Activated T-helper 2 cell treated with anti-CD3 and anti-CD28 coated beads, Interferon-gamma antibody, Interleukin-2, Interleukin-4, amounts not matched to agents 10 μg/mL and 5 μg/mL and 100 μg/mL, durations not matched to agents 14 hours and 24 hours and 36 hours (primary cell): ENCODE measurements around the gene KCNK18. TPM values are rescaled to one million over a fixed set of nuclear protein-coding genes. Genes with fewer than 3 reads are reported as not detected.
"Not testable (repeated sequence)": the region's sequence is repeated elsewhere in the genome, so short reads cannot be mapped to it uniquely, and the experiment has no call there.

Experiments used
- DNase-seq: peaks from one replicate; pipeline ENCODE4 v3.0.0; 2021; ENCODE audit warnings: low spot score
- H3K27ac Mint-ChIP-seq: one replicate; pipeline ENCODE4 v1.8.0; 2021; ENCODE audit warnings: mixed read lengths
- H3K27me3 Mint-ChIP-seq: one replicate; pipeline ENCODE4 v1.8.0; 2021; ENCODE audit warnings: low read depth, mixed read lengths
- H3K36me3 Mint-ChIP-seq: one replicate; pipeline ENCODE4 v1.8.0; 2021; ENCODE audit warnings: low read depth, mixed read lengths
- H3K4me1 Mint-ChIP-seq: one replicate; pipeline ENCODE4 v1.8.0; 2021; ENCODE audit warnings: low read depth, mixed read lengths
- H3K4me3 Mint-ChIP-seq: one replicate; pipeline ENCODE4 v1.8.0; 2021; ENCODE audit warnings: low read depth, mild to moderate bottlenecking, moderate library complexity, mixed read lengths
- H3K9me3 Mint-ChIP-seq: one replicate; pipeline ENCODE4 v1.8.0; 2021; ENCODE audit warnings: mixed read lengths
- intact Hi-C: fragments of 100-400 bp; cut with micrococcal nuclease; formaldehyde crosslinking; loops from one replicate; pipeline ENCODE4 v1.15.1; 2023
- total RNA-seq: library from RNA; stranded (reverse); gene quantifications from 2 replicates; pipeline ENCODE4 v1.2.3, GENCODE V29; 2022

Gene KCNK18
- total RNA-seq, 1 donor from 2014 or later, result not detected

- no peak overlapping the region for H3K27ac Mint-ChIP-seq
- peaks cover 34% of the 10 kb centered on the region for H3K27me3 Mint-ChIP-seq
- peaks cover 4% of the 10 kb centered on the region for H3K4me1 Mint-ChIP-seq
- DNase-seq, result no peak
- no peaks in the 10 kb centered on the region for H3K36me3 Mint-ChIP-seq
- intact Hi-C loops, result loop anchor here (1.0 kb wide), 1 partner anchor 104 kb away; no protein-coding TSS in a partner anchor
- peak overlapping the region; percentile 17 for H3K4me3 Mint-ChIP-seq
- peaks cover 9% of the 10 kb centered on the region for H3K9me3 Mint-ChIP-seq
Observed at GRCh38 chr10:117216028-117216427, 18.7 kb downstream of the KCNK18 start.

DNA sequence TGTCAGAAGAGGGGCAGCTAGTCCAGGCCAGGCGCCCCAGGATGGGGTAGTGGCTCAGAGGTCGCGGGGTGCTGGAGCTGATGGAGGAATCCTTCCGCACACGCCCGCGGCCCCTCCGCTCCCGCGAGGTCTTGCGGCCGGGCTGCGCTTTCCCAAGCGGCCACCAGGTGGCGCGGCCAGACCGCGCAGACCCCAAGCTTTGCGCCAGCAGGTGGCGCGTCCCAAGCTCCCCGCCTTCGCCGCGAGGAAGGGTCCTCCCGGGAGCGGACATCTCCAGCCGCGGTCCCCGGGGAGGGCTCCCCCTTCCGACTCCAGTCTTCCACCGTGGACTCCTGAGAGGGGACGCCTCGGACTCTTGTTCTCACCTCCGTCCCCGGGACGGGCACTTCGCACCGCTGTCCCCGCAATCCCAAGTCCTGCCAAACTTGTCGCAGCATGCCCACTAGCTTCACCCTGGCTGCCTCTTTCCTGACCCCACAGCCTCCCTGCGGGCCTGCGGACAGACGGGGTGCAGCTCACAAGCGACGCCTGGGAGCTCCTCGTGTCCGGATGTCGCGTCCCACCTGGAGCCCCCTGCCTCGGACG, 19.4 kb downstream of the KCNK18 start:
- H3K27ac Mint-ChIP-seq, result no peak overlapping the region
- DNase-seq, result peak; percentile 59
- H3K36me3 Mint-ChIP-seq, result no peaks in the 10 kb centered on the region
- H3K27me3 Mint-ChIP-seq, result peaks cover 29% of the 10 kb centered on the region
- intact Hi-C loops, result loop anchor here (1.0 kb wide), 1 partner anchor 104 kb away; no protein-coding TSS in a partner anchor
- H3K4me1 Mint-ChIP-seq, result peaks cover 4% of the 10 kb centered on the region
- peaks cover 7% of the 10 kb centered on the region for H3K9me3 Mint-ChIP-seq
- H3K4me3 Mint-ChIP-seq, result peak overlapping the region; percentile 75

DNA sequence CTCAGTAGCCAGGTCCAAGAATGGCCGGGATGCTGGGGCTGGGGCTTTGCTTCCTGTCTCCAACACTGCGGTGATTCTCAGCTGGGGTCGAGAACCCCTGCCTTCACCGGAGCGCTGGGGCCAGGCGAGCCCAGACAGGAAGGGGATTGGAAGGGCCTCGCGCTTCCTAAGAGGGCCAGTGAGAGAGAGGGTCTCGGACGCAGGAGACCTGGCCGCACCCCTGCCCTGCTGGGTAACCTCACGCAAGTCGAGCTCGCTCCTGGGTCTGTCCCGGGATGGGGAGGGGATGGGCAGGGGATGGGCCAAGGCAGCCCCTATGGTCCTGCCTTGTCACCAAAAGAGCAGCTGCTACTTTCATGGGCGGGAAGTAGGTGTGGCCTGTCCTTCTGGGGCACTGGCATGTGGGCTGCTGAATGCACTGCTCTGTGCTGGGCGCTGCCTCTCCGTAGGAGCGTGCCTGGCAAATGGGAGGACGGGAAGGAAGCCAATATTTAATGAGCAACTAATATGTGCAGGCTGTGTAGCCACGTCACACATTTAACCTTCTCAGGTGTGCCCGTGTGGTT, 20.0 kb downstream of the KCNK18 start:
- Mint-ChIP-seq H3K27me3 (peaks cover 25% of the 10 kb centered on the region), H3K36me3 (no peaks in the 10 kb centered on the region), H3K4me1 (peaks cover 4% of the 10 kb centered on the region), H3K27ac (no peak overlapping the region), H3K4me3 (peak overlapping the region; percentile 75), H3K9me3 (peaks cover 1% of the 10 kb centered on the region)
- intact Hi-C loops, result no loop called here
- peak; percentile 10 for DNase-seq

DNA sequence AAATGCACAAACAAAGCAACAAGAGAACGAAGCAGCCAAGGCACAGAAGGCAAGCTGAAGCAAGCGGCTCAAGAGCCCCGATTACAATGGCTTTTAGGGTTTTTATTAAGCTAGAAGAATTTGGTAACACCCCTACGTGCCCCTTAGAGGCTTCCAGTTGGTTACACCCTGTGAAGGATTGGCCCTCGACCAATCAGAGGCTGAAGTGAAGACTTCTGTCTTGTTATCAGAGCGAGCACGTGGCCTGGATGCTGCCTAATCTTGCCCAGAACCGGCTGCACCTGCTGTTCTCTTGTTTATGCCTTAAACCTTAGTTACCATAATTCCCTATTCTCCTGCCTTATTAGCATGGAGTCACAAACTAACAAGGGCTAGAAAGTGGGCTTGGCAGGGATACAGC, 21.4 kb downstream of the KCNK18 start:
- intact Hi-C loops, result no loop called here
- Mint-ChIP-seq H3K4me3 (no peak overlapping the region), H3K27ac (no peak overlapping the region), H3K4me1 (peaks cover 4% of the 10 kb centered on the region), H3K9me3 (no peaks in the 10 kb centered on the region), H3K27me3 (peaks cover 22% of the 10 kb centered on the region), H3K36me3 (no peaks in the 10 kb centered on the region)
- DNase-seq, result no peak

- Mint-ChIP-seq H3K4me1 (peaks cover 4% of the 10 kb centered on the region), H3K36me3 (no peaks in the 10 kb centered on the region), H3K27me3 (peaks cover 12% of the 10 kb centered on the region), H3K9me3 (no peaks in the 10 kb centered on the region), H3K27ac (no peak overlapping the region), H3K4me3 (no peak overlapping the region)
- no peak for DNase-seq
- intact Hi-C loops, result no loop called here
Observed at GRCh38 chr10:117221156-117221711, 23.9 kb downstream of the KCNK18 start.

GRCh38 chr10:117222552-117222951, 25.3 kb downstream of the KCNK18 start:
- intact Hi-C loops, result no loop called here
- Mint-ChIP-seq H3K4me1 (no peaks in the 10 kb centered on the region), H3K9me3 (no peaks in the 10 kb centered on the region), H3K27me3 (peaks cover 13% of the 10 kb centered on the region), H3K36me3 (no peaks in the 10 kb centered on the region), H3K27ac (no peak overlapping the region), H3K4me3 (no peak overlapping the region)
- no peak for DNase-seq

- peaks cover 12% of the 10 kb centered on the region for H3K27me3 Mint-ChIP-seq
- no peaks in the 10 kb centered on the region for H3K4me1 Mint-ChIP-seq
- H3K4me3 Mint-ChIP-seq, result no peak overlapping the region
- H3K27ac Mint-ChIP-seq, result no peak overlapping the region
- no peaks in the 10 kb centered on the region for H3K9me3 Mint-ChIP-seq
- H3K36me3 Mint-ChIP-seq, result no peaks in the 10 kb centered on the region
- intact Hi-C loops, result no loop called here
- no peak for DNase-seq
Observed at GRCh38 chr10:117222976-117223692, 25.8 kb downstream of the KCNK18 start.

GRCh38 chr10:117223693-117224430, 26.6 kb downstream of the KCNK18 start:
- Mint-ChIP-seq H3K4me3 (no peak overlapping the region), H3K27ac (no peak overlapping the region), H3K9me3 (no peaks in the 10 kb centered on the region), H3K27me3 (peaks cover 8% of the 10 kb centered on the region), H3K4me1 (no peaks in the 10 kb centered on the region), H3K36me3 (no peaks in the 10 kb centered on the region)
- DNase-seq, result no peak
- intact Hi-C loops, result no loop called here

GRCh38 chr10:117224881-117225280, 27.6 kb downstream of the KCNK18 start:
- H3K4me1 Mint-ChIP-seq, result no peaks in the 10 kb centered on the region
- DNase-seq, result no peak
- no peak overlapping the region for H3K27ac Mint-ChIP-seq
- H3K27me3 Mint-ChIP-seq, result peaks cover 10% of the 10 kb centered on the region
- no peaks in the 10 kb centered on the region for H3K36me3 Mint-ChIP-seq
- intact Hi-C loops, result no loop called here
- H3K9me3 Mint-ChIP-seq, result no peaks in the 10 kb centered on the region
- no peak overlapping the region for H3K4me3 Mint-ChIP-seq

DNA sequence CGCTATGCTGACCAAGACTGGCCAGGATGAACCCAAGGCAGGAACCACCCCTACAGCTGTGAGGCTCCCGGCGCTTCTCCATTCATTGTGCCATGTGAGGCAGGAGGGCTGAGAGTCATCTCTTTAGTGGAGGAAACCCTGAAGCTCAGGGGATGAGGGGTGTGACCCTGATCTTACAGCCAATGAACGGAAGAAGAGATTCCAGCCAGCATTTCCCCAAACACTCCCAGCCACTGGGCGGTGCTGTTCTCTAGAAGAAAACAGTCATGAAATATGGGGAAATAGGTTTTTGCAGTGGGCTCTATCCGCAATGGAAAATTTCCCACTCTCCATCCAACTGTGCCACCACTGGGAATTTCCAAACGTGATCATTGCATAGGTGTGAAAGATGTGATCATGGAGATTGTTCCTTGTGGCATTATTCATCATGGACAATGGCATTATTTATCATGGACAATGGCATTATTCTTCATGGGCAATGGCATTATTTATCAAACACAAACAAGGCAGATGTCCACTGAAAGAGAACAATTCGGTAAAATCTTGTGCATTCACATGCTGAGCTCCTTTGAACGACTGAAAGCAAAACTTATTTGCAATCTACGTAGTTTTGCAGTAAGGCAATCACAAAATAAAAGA, 29.6 kb downstream of the KCNK18 start:
- Mint-ChIP-seq H3K4me3 (no peak overlapping the region), H3K9me3 (no peaks in the 10 kb centered on the region), H3K27me3 (peaks cover 11% of the 10 kb centered on the region), H3K27ac (no peak overlapping the region), H3K36me3 (no peaks in the 10 kb centered on the region), H3K4me1 (no peaks in the 10 kb centered on the region)
- no peak for DNase-seq
- intact Hi-C loops, result no loop called here

GRCh38 chr10:117228210-117228609, 30.9 kb downstream of the KCNK18 start:
- Mint-ChIP-seq H3K9me3 (no peaks in the 10 kb centered on the region), H3K4me3 (no peak overlapping the region), H3K27ac (no peak overlapping the region), H3K36me3 (no peaks in the 10 kb centered on the region), H3K27me3 (peaks cover 15% of the 10 kb centered on the region), H3K4me1 (no peaks in the 10 kb centered on the region)
- intact Hi-C loops, result no loop called here
- no peak for DNase-seq

- H3K27ac Mint-ChIP-seq, H3K4me1 Mint-ChIP-seq, H3K36me3 Mint-ChIP-seq, H3K4me3 Mint-ChIP-seq, intact Hi-C loops, DNase-seq, H3K9me3 Mint-ChIP-seq: not testable (repeated sequence)
- peaks cover 28% of the 10 kb centered on the region for H3K27me3 Mint-ChIP-seq
Observed at GRCh38 chr10:117230107-117230506, 32.8 kb downstream of the KCNK18 start.
